Astrocyte (in vitro differentiated cells and primary cell): ENCODE data around the gene NUP214. TPM values are rescaled to one million over a fixed set of nuclear protein-coding genes. Genes with fewer than 3 reads are reported as not detected.

Experiments used
- DNase-seq: peaks from one replicate; pipeline ENCODE4 v3.0.0-alpha.2; 2010; ENCODE audit warnings: low read depth
- FAIRE-seq: peaks from 2 replicates; lab custom pipeline; 2011; peaks lifted over from hg19 to GRCh38; lab: Jason Lieb, UNC
- H2AFZ ChIP-seq: 2 replicates; pipeline ENCODE4 v1.6.0; 2012; ENCODE audit warnings: low read depth, low read length, inconsistent platforms
- H3K27ac ChIP-seq: 2 replicates; pipeline ENCODE4 v1.5.1; 2011; ENCODE audit warnings: low read depth, low read length, inconsistent platforms
- H3K27me3 ChIP-seq: 2 replicates; pipeline ENCODE4 v1.6.0; 2011; ENCODE audit warnings: low read length, inconsistent platforms; ENCODE audit not compliant: insufficient read depth
- H3K36me3 ChIP-seq: 2 replicates; pipeline ENCODE4 v1.5.1; 2011; ENCODE audit warnings: low read length, inconsistent platforms; ENCODE audit not compliant: insufficient read depth
- H3K4me1 ChIP-seq: 2 replicates; pipeline ENCODE4 v1.5.1; 2011; ENCODE audit warnings: low read length, inconsistent platforms; ENCODE audit not compliant: insufficient read depth
- H3K4me2 ChIP-seq: 2 replicates; pipeline ENCODE4 v1.6.0; 2012; ENCODE audit warnings: low read length, inconsistent platforms
- H3K4me3 ChIP-seq: 2 replicates; pipeline ENCODE4 v1.5.1; 2011; ENCODE audit warnings: low read depth, mild to moderate bottlenecking, low read length, inconsistent platforms; ENCODE audit not compliant: insufficient read depth
- H3K79me2 ChIP-seq: 2 replicates; pipeline ENCODE4 v1.6.0; 2012; ENCODE audit warnings: mild to moderate bottlenecking, low read length, inconsistent platforms; ENCODE audit not compliant: insufficient read depth
- H3K9ac ChIP-seq: 2 replicates; pipeline ENCODE4 v1.6.0; 2012; ENCODE audit warnings: mild to moderate bottlenecking, low read length, inconsistent platforms
- H3K9me3 ChIP-seq: 2 replicates; pipeline ENCODE4 v1.5.1; 2012; ENCODE audit warnings: low read depth, mild to moderate bottlenecking, low read length, inconsistent platforms; ENCODE audit not compliant: insufficient read depth
- H4K20me1 ChIP-seq: 2 replicates; pipeline ENCODE4 v1.6.0; 2012; ENCODE audit warnings: low read length, inconsistent platforms; ENCODE audit not compliant: insufficient read depth
- H3K27ac Mint-ChIP-seq: one replicate; pipeline ENCODE4 v1.8.0; 2021; ENCODE audit warnings: mild to moderate bottlenecking, mixed read lengths; ENCODE audit not compliant: unreplicated experiment
- H3K27me3 Mint-ChIP-seq: one replicate; pipeline ENCODE4 v1.8.0; 2021; ENCODE audit warnings: low read depth, mixed read lengths; ENCODE audit not compliant: unreplicated experiment
- H3K36me3 Mint-ChIP-seq: one replicate; pipeline ENCODE4 v1.8.0; 2021; ENCODE audit warnings: low read depth, mixed read lengths; ENCODE audit not compliant: unreplicated experiment
- H3K4me1 Mint-ChIP-seq: one replicate; pipeline ENCODE4 v1.8.0; 2021; ENCODE audit warnings: low read depth, mixed read lengths; ENCODE audit not compliant: unreplicated experiment
- H3K4me3 Mint-ChIP-seq: one replicate; pipeline ENCODE4 v1.8.0; 2021; ENCODE audit warnings: mild to moderate bottlenecking, moderate library complexity, mixed read lengths; ENCODE audit not compliant: unreplicated experiment
- H3K9me3 Mint-ChIP-seq: one replicate; pipeline ENCODE4 v1.8.0; 2021; ENCODE audit warnings: mild to moderate bottlenecking, mixed read lengths; ENCODE audit not compliant: unreplicated experiment
- CTCF ChIP-seq: IDR thresholded peaks from 2 replicates; pipeline ENCODE4 v1.5.1; 2011; ENCODE audit warnings: low read depth, mild to moderate bottlenecking, inconsistent platforms, low read length, moderate library complexity; ENCODE audit not compliant: insufficient read depth
- EZH2 ChIP-seq: IDR thresholded peaks from 2 replicates; pipeline ENCODE4 v1.6.1; 2012; ENCODE audit warnings: mild to moderate bottlenecking, low read length, inconsistent platforms; ENCODE audit not compliant: insufficient read depth
- total RNA-seq: library from RNA; stranded (reverse); gene quantifications from 2 replicates; pipeline ENCODE4 v1.2.1, GENCODE V29; 2021

The NUP214 gene
- total RNA-seq, 1 donor from 2014 or later, result 30.5 TPM

GRCh38 chr9:131104016-131104740 lies 21.2 kb upstream of the NUP214 start:
- Mint-ChIP-seq H3K36me3 (no peaks in the 10 kb centered on the region), H3K27me3 (peaks cover 13% of the 10 kb centered on the region), H3K4me1 (peaks cover 8% of the 10 kb centered on the region), H3K9me3 (peaks cover 3% of the 10 kb centered on the region), H3K27ac (no peak overlapping the region), H3K4me3 (no peak overlapping the region)
- FAIRE-seq (no peak), DNase-seq (no peak)
- Histone ChIP-seq H3K9me3 (no peaks in the 10 kb centered on the region), H3K4me2 (no peak overlapping the region), H3K27ac (no peak overlapping the region), H2AFZ (no peak overlapping the region), H3K9ac (no peak overlapping the region), H3K79me2 (no peaks in the 10 kb centered on the region), H3K36me3 (no peaks in the 10 kb centered on the region), H3K27me3 (no peaks in the 10 kb centered on the region), H4K20me1 (no peaks in the 10 kb centered on the region), H3K4me1 (peaks cover 4% of the 10 kb centered on the region), H3K4me3 (no peak overlapping the region)
- no peak for TF ChIP-seq EZH2
- TF ChIP-seq CTCF, result no peak

- H3K79me2 ChIP-seq, result no peaks in the 10 kb centered on the region
- H3K27ac ChIP-seq, result no peak overlapping the region
- H3K36me3 ChIP-seq, result no peaks in the 10 kb centered on the region
- Mint-ChIP-seq H3K4me3 (no peak overlapping the region), H3K9me3 (peaks cover 3% of the 10 kb centered on the region), H3K27me3 (peaks cover 12% of the 10 kb centered on the region), H3K4me1 (peaks cover 3% of the 10 kb centered on the region), H3K36me3 (no peaks in the 10 kb centered on the region), H3K27ac (no peak overlapping the region)
- H3K4me3 ChIP-seq, result no peak overlapping the region
- H3K9ac ChIP-seq, result no peak overlapping the region
- no peak for TF ChIP-seq EZH2
- TF ChIP-seq CTCF, result no peak
- DNase-seq (no peak), FAIRE-seq (no peak)
- peaks cover 4% of the 10 kb centered on the region for H3K4me1 ChIP-seq
- H4K20me1 ChIP-seq, result no peaks in the 10 kb centered on the region
- H3K9me3 ChIP-seq, result no peaks in the 10 kb centered on the region
- H3K27me3 ChIP-seq, result no peaks in the 10 kb centered on the region
- no peak overlapping the region for H3K4me2 ChIP-seq
- no peak overlapping the region for H2AFZ ChIP-seq
Measured at GRCh38 chr9:131105952-131106351, 19.4 kb upstream of the NUP214 start.

GRCh38 chr9:131107760-131108159 lies 17.6 kb upstream of the NUP214 start:
- no peaks in the 10 kb centered on the region for H3K36me3 Mint-ChIP-seq
- no peak for FAIRE-seq
- no peaks in the 10 kb centered on the region for H3K9me3 ChIP-seq
- H3K27ac ChIP-seq, result no peak overlapping the region
- H4K20me1 ChIP-seq, result no peaks in the 10 kb centered on the region
- H3K9me3 Mint-ChIP-seq, result peaks cover 3% of the 10 kb centered on the region
- no peaks in the 10 kb centered on the region for H3K27me3 ChIP-seq
- TF ChIP-seq CTCF (no peak), EZH2 (no peak)
- H3K79me2 ChIP-seq, result no peaks in the 10 kb centered on the region
- H3K4me3 ChIP-seq, result no peak overlapping the region
- no peak overlapping the region for H3K4me3 Mint-ChIP-seq
- H3K36me3 ChIP-seq, result no peaks in the 10 kb centered on the region
- H3K9ac ChIP-seq, result no peak overlapping the region
- H3K27ac Mint-ChIP-seq, result no peak overlapping the region
- DNase-seq, result no peak
- peaks cover 5% of the 10 kb centered on the region for H3K4me1 ChIP-seq
- H2AFZ ChIP-seq, result no peak overlapping the region
- no peak overlapping the region for H3K4me2 ChIP-seq
- H3K27me3 Mint-ChIP-seq, result peaks cover 13% of the 10 kb centered on the region
- peaks cover 13% of the 10 kb centered on the region for H3K4me1 Mint-ChIP-seq
